ENCODE measurements around the gene ARHGAP9.
"Not testable (repeated sequence)": the region's sequence is repeated elsewhere in the genome, so short reads cannot be mapped to it uniquely, and the experiment has no call there.

ARHGAP9 gene

DNA sequence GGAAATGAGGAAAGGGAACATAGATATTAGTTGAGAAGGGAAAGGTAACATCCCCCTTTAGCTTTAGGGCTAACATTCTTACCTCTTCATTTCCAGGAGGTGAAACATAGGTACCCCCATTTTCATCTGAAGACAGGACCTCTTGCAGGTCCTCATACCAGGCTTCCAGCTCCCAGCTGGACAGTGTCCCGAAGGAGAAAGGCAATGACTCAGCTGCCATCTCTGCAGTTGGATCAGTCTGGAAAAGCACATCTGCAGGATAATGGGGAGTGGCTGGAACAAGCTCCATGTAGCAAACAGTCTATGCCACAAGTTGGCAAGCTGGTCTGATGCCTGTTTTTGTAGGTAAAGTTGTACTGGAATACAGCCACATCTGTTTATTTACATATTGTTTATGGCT lies 37.5 kb upstream of the ARHGAP9 start:
- no peak for DNase-seq

- DNase-seq, result no peak
These were observed 37.0 kb upstream of the ARHGAP9 start for GRCh38 chr12:57516617-57517153.

GRCh38 chr12:57515934-57516541 lies 36.4 kb upstream of the ARHGAP9 start:
- DNase-seq, result no peak

DNA sequence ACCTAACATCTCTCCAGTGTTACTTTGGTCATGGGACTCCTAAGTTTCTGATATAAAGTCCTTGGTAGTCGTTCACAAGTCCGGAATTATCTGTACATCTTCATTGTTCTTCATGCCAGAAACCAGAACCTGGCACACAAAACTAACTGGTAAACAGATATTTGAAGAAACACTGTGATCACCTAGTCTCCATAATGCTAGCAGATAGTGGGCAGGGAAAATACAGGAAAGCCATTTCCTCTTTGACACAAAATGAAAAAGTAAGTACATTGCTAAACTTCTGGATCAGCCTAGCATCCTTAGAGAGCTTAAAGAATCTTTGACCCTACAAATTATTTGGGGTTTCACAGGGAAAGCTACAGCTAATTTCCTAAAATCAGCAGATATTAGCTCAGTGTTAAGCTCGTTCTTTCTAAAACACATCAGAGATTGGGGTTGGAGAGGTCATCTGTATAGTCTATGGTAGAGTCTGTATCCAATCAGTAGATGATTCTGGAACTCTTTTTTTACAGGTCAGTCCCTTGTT lies 35.8 kb upstream of the ARHGAP9 start:
- no peak for DNase-seq

DNA sequence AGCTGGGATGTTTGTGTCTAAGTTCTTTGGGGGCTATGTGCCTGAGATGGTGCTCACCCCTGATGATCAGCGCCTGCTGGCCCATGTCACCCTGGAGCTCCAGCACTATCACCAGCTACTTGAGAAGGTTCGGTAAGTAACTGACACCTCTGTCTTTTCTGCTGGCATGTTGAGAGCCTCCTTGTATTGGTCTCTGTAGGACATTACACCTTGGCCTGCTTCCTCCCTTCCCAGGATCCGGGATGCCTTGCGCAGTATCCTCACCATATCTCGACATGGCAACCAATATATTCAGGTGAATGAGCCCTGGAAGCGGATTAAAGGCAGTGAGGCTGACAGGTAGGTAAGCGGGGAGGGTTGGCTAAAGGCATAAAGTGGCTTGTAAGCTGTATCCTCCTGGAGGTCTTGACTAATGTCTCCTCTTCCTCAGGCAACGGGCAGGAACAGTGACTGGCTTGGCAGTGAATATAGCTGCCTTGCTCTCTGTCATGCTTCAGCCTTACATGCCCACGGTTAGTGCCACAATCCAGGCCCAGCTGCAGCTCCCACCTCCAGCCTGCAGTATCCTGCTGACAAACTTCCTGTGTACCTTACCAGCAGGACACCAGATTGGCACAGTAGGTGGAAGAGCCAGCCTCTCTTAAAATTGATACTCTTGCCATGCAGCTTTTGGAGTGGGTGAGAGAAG lies 35.2 kb upstream of the ARHGAP9 start:
- DNase-seq, result no peak

DNA sequence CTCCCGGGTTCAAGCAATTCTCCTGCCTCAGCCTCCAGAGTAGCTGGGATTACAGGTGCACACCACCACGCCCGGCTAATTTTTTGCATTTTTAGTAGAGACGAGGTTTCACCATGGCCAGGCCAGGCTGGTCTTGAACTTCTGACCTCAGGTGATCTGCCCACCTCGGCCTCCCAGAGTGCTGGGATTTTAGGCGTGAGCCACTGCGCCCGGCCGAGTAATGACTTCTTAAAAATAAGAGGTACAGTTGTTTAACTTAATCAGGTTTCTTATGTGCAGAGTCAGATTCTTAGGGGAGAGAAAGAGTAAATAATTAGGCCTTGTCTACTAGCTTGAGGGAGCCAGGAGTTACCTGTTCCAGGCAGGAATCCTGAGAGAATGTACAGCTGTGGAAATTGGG lies 34.6 kb upstream of the ARHGAP9 start:
- DNase-seq, result not testable (repeated sequence)

GRCh38 chr12:57513677-57514076 lies 34.0 kb upstream of the ARHGAP9 start:
- DNase-seq, result not testable (repeated sequence)

DNA sequence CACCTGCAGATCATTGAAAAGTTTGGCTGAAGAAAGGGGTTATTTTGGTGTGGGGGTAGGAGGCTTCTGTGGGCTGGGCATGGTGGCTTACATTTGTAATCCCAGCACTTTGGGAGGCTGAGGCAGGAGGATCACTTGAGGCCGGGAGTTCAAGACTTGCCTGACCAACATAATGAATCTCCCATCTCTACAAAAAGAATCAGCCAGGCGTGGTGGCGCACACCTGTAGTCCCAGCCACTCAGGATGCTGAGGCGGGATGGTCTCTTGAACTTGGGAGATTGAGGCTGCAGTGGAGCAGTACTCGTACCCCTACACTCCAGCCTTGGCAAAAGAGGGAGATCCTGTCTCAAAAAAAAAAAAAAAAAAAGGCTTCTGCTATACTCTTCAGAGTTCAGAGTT lies 33.6 kb upstream of the ARHGAP9 start:
- DNase-seq, result no peak

- DNase-seq, result no peak
These were observed 33.0 kb upstream of the ARHGAP9 start for GRCh38 chr12:57512665-57513064.

DNA sequence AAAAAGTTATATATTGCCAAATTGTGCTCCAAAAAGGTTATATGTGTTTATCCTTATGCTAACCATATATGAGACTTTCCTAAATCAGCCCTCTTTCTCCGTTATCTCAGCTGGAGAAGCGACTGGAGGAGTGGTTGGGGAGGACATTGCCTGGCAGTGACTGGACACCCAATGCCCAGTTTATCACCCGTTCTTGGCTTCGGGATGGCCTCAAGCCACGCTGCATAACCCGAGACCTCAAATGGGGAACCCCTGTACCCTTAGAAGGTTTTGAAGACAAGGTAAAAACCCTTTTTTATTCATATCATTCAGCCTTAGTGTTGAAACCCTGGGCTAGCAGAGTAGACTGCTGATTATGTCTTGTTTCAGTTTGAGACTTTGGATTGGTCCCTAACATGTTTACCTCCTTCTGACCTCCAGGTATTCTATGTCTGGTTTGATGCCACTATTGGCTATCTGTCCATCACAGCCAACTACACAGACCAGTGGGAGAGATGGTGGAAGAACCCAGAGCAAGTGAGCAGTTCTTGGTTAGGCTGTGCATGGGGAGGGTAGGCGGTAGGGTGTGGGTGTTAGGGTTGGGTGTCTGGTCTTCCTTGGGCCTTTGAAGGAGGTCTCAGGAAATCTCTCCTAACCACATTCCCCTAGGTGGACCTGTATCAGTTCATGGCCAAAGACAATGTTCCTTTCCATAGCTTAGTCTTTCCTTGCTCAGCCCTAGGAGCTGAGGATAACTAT lies 32.1 kb upstream of the ARHGAP9 start:
- no peak for DNase-seq

- no peak for DNase-seq
These were observed 31.5 kb upstream of the ARHGAP9 start for GRCh38 chr12:57511161-57511560.

DNA sequence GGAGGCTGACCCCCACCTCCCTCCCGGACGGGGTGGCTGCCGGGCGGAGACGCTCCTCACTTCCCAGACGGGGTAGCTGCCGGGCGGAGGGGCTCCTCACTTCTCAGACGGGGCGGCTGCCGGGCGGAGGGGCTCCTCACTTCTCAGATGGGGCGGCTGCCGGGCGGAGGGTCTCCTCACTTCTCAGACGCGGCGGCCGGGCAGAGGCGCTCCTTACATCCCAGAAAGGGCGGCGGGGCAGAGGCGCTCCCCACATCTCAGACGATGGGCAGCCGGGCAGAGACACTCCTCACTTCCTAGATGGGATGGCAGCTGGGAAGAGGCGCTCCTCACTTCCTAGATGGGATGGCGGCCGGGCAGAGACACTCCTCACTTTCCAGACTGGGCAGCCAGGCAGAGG lies 28.1 kb upstream of the ARHGAP9 start:
- DNase-seq, result not testable (repeated sequence)

DNA sequence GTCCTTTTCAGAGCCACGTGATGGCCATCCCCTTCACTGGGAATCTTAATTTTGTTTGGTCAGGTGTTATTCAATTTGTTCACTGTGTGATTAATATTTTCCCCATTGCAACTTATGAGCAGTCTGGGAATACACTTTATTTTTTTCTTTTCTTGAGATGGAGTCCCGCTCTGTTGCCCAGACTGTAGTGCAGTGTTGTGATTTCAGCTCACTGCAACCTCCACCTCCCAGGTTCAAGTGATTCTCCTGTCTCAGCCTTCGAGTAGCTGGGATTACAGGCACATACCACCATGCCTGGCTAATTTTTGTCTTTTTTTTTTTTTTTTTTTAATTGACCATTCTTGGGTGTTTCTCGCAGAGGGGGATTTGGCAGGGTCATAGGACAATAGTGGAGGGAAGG lies 26.9 kb upstream of the ARHGAP9 start:
- not testable (repeated sequence) for DNase-seq

DNA sequence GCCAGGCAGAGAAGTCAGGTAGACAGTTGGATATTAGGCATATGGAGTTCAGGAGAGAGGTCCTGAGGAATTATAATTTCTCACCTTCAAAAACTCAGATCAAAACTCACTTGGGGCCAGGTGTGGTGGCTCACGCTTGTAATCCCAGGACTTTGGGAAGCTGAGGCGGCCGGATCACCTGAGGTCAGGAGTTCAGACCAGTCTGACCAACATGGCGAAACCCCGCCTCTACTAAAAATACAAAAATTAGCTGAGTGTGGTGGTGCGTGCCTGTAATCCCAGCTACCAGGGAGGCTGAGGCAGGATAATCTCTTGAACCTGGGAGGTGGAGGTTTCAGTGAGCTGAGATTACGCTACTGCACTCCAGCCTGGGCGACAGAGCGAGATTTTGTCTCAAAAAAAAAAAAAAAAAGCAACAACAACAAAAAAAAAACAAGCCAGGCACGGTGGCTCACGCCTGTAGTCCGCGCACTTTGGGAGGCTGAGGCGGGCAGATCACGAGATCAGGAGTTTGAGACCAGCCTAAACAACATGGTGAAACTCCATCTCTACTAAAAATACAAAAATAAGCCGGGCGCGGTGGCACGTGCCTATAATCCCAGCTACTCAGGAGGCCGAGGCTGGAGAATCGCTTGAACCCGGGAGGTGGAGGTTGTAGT lies 22.8 kb upstream of the ARHGAP9 start:
- DNase-seq, result not testable (repeated sequence)

- DNase-seq, result no peak
These were observed 20.5 kb upstream of the ARHGAP9 start for GRCh38 chr12:57500213-57500612.

DNA sequence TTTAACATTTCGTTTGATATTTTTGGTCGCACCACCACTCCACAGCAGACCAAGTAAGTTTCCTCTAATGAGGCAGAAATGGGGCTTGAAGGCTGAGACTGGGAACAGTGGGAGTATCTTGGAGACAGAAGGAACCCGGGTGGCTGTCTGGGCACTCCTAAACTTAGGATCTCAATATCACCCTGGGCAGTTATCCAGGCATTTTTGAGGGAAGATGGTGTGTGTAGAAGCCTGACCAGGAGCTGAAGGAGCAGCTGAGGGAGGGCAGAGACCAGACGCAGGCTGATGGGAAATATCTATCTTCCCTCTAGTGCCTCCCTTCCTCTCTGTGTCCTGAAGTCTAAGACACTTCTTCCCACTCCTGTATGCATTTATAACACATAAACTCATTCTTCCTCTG lies 18.9 kb upstream of the ARHGAP9 start:
- DNase-seq, result no peak

GRCh38 chr12:57498132-57498502 lies 18.5 kb upstream of the ARHGAP9 start:
- DNase-seq, result no peak

DNA sequence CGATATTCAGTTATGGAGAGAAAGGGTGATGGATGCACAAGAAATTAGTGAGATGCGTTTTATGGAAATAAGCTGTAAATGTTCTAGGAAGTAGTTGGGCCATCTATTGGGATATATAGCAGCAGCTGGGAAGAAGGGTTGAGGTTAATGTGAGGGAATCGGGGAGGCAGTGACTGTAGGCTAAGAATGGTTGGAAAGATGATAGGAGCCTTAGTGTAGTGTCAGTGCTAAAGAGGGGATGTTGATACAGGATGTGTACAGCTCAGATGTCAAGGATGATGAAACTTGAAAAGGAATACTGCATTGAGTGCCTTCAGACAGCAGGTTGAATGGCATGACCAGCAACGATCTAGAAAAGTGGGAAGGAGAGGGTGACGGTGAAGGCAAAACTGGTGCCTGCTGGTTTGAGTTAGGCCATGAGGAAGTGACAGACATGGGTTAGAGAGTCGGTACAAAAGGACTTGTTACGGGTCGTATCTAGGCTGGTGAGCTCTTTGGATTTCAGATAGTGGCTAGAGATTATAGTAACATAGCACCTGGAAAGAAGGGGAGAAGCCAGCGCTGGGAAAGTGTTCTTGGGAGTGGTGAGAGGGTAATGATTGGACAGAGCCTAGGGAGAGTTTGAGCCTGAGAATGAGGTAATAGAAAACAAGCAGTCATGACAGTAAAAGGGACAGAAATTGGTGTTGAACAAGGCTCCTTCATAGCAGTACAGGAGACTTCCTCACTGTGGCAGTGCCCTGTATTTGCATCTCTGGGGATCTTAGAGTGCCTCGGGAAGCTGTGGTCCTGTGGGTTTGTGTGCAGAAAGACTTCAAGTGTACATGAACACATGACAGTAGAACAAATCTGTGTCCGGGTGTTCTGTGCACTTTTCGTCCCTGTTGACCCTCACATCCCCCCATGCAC lies 17.8 kb upstream of the ARHGAP9 start:
- no peak for DNase-seq

DNA sequence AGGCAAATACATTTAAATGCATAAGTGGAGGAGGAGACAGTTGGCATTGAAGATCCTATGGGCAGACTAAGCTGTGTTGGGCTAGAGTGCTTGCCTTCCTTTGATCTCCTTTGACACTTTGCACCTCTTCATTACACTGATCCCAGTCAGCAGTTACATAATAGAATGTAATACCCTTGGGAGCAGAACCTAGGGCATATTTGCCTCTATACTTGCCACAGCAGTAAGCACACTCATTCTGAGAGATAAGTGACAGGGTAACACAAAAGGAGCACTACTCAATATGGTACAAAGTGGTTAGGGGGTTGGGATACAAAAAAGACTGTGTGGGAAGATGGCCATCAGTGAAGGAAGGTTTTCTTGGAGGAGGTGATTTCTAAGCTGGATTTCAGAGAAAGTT lies 17.2 kb upstream of the ARHGAP9 start:
- DNase-seq, result no peak

DNA sequence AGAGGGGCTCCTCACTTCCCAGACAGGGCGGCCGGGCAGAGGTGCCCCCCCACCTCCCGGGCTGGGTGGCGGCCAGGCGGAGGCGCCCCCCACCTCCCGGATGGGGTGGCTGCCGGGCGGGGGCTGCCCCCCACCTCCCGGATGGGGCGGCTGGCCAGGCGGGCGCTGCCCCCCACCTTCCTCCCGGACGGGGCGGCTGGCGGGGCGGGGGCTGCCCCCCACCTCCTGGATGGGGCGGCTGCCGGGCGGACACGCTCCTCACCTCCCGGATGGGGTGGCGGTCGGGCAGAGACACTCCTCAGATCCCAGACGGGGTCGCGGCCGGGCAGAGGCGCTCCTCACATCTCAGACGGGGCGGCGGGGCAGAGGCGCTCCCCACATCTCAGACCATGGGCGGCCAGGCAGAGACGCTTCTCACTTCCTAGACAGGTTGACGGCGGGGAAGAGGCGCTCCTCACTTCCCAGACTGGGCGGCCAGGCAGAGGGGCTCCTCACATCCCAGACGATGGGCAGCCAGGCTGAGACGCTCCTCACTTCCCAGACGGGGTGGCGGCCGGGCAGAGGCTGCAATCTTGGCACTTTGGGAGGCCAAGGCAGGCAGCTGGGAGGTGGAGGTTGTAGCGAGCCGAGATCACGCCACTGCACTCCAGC lies 15.5 kb upstream of the ARHGAP9 start:
- DNase-seq, result not testable (repeated sequence)
